ENCODE data around the gene UBE2S.
"Not testable (repeated sequence)": the region's sequence is repeated elsewhere in the genome, so short reads cannot be mapped to it uniquely, and the experiment has no call there.

UBE2S gene

GRCh38 chr19:55440411-55441105 lies 33.0 kb upstream of the UBE2S start:
- no peak for DNase-seq (ENCODE audit: low spot score)

- DNase-seq (ENCODE audit: low spot score), result no peak
Measured at GRCh38 chr19:55439052-55439451, 31.5 kb upstream of the UBE2S start.

- DNase-seq (ENCODE audit: low spot score), result peak; percentile 49
Measured at GRCh38 chr19:55437410-55437809, 29.8 kb upstream of the UBE2S start.

- no peak for DNase-seq (ENCODE audit: low spot score)
Measured at GRCh38 chr19:55436847-55437246, 29.3 kb upstream of the UBE2S start.

- no peak for DNase-seq (ENCODE audit: low spot score)
Measured at GRCh38 chr19:55435020-55435419, 27.4 kb upstream of the UBE2S start.

- DNase-seq (ENCODE audit: low spot score), result no peak
Measured at GRCh38 chr19:55434356-55434919, 26.9 kb upstream of the UBE2S start.

GRCh38 chr19:55433292-55433691 lies 25.7 kb upstream of the UBE2S start:
- DNase-seq (ENCODE audit: low spot score), result no peak

- DNase-seq (ENCODE audit: low spot score), result peak; percentile 26
Measured at GRCh38 chr19:55432241-55432959, 24.8 kb upstream of the UBE2S start.

- no peak for DNase-seq (ENCODE audit: low spot score)
Measured at GRCh38 chr19:55431183-55431582, 23.6 kb upstream of the UBE2S start.

- no peak for DNase-seq (ENCODE audit: low spot score)
Measured at GRCh38 chr19:55426042-55426441, 18.5 kb upstream of the UBE2S start.

- DNase-seq (ENCODE audit: low spot score), result no peak
Measured at GRCh38 chr19:55424518-55424917, 16.9 kb upstream of the UBE2S start.

- no peak for DNase-seq (ENCODE audit: low spot score)
Measured at GRCh38 chr19:55423225-55424005, 15.8 kb upstream of the UBE2S start.

GRCh38 chr19:55421281-55421680 lies 13.7 kb upstream of the UBE2S start:
- not testable (repeated sequence) for DNase-seq (ENCODE audit: low spot score)

- DNase-seq (ENCODE audit: low spot score), result no peak
Measured at GRCh38 chr19:55419624-55420236, 12.1 kb upstream of the UBE2S start.

- no peak for DNase-seq (ENCODE audit: low spot score)
Measured at GRCh38 chr19:55419103-55419502, 11.5 kb upstream of the UBE2S start.

GRCh38 chr19:55418185-55418584 lies 10.6 kb upstream of the UBE2S start:
- DNase-seq (ENCODE audit: low spot score), result peak; percentile 83

GRCh38 chr19:55410168-55410567 lies 2.6 kb upstream of the UBE2S start:
- no peak for DNase-seq (ENCODE audit: low spot score)

- DNase-seq (ENCODE audit: low spot score), result not testable (repeated sequence)
Measured at GRCh38 chr19:55409179-55409578, 1.6 kb upstream of the UBE2S start.

- DNase-seq (ENCODE audit: low spot score), result no peak
Measured at GRCh38 chr19:55408533-55408872, 915 bp upstream of the UBE2S start.

- DNase-seq (ENCODE audit: low spot score), result peak; percentile 99
Measured at GRCh38 chr19:55407800-55408532, 378 bp upstream of the UBE2S start.

- peak; percentile 35 for DNase-seq (ENCODE audit: low spot score)
Measured at GRCh38 chr19:55406826-55407549, 600 bp downstream of the UBE2S start.

Measured in kidney tubule cell (primary cell).